CD14-positive monocyte (primary cell): Measurements from ENCODE around the gene TECPR2. TPM values are rescaled to one million over a fixed set of nuclear protein-coding genes. Genes with fewer than 3 reads are reported as not detected.
A peak's percentile ranks its signal among the peaks of the same experiment; 100 is the strongest.

Experiments used
- DNase-seq, 3 donors: peaks; one replicate each; pipeline ENCODE4 v3.0.0-alpha.2; 2011 to 2022
- H2AFZ ChIP-seq: 2 replicates; pipeline ENCODE4 v1.6.0; 2012; ENCODE audit warnings: mild to moderate bottlenecking, low read depth, low read length, inconsistent platforms; ENCODE audit not compliant: insufficient read depth, poor library complexity, severe bottlenecking
- H3K27ac ChIP-seq, 2 donors: 1 replicate in 1 of 2; 2 replicates in 1 of 2; pipeline ENCODE4 v1.5.1; 2012 to 2013; ENCODE audit warnings: low read length in 2 of 2, control low read depth in 1 of 2, inconsistent platforms in 1 of 2, low read depth in 1 of 2, mild to moderate bottlenecking in 1 of 2
- H3K27me3 ChIP-seq, 2 donors: one replicate each; pipeline versions ENCODE4 v1.6.0 to v1.6.1; 2011 to 2013; ENCODE audit warnings: low read length in 2 of 2; ENCODE audit not compliant: control insufficient read depth in 2 of 2, insufficient read depth in 2 of 2
- H3K36me3 ChIP-seq, 2 donors: replicated peaks in 1 of 2; 1 replicate in 1 of 2; 2 replicates in 1 of 2; pipeline versions ENCODE4 v1.5.1 to v1.6.1; 2012 to 2013; ENCODE audit warnings: low read length in 2 of 2, control low read depth in 1 of 2, inconsistent platforms in 1 of 2, mild to moderate bottlenecking in 1 of 2; ENCODE audit not compliant: insufficient read depth in 2 of 2, control insufficient read depth in 1 of 2
- H3K4me1 ChIP-seq, 2 donors: 1 replicate in 1 of 2; 2 replicates in 1 of 2; pipeline versions ENCODE4 v1.5.1 to v1.6.1; 2012 to 2013; ENCODE audit warnings: low read length in 2 of 2, control low read depth in 1 of 2, inconsistent platforms in 1 of 2, mild to moderate bottlenecking in 1 of 2, moderate library complexity in 1 of 2; ENCODE audit not compliant: insufficient read depth in 2 of 2, control insufficient read depth in 1 of 2
- H3K4me2 ChIP-seq: replicated peaks from 2 replicates; pipeline ENCODE3; 2012; ENCODE audit warnings: low read length, moderate library complexity, mild to moderate bottlenecking; ENCODE audit not compliant: poor library complexity, severe bottlenecking; ENCODE audit errors: extremely low read depth
- H3K4me3 ChIP-seq, 3 experiments: fragments of 200-600 bp in 1 of 3; sonication (generic) in 1 of 3; replicated peaks in 1 of 3; 1 replicate in 2 of 3; 2 replicates in 1 of 3; pipeline ENCODE4 v1.5.1; 2011 to 2013; ENCODE audit warnings: low read length in 3 of 3, mild to moderate bottlenecking in 3 of 3, control low read depth in 2 of 3, low read depth in 2 of 3, inconsistent platforms in 1 of 3, moderate library complexity in 1 of 3
- H3K79me2 ChIP-seq: 2 replicates; pipeline ENCODE4 v1.6.0; 2012; ENCODE audit warnings: mild to moderate bottlenecking, control low read depth, inconsistent platforms, low read length, moderate library complexity; ENCODE audit not compliant: insufficient read depth
- H3K9ac ChIP-seq: 2 replicates; pipeline ENCODE4 v1.6.0; 2017; ENCODE audit warnings: low read length, mild to moderate bottlenecking; ENCODE audit not compliant: insufficient read depth, poor library complexity, severe bottlenecking
- H3K9me3 ChIP-seq, 2 donors: replicated peaks in 1 of 2; 1 replicate in 1 of 2; 2 replicates in 1 of 2; pipeline versions ENCODE4 v1.5.1 to v1.6.1; 2012 to 2013; ENCODE audit warnings: low read length in 2 of 2, control low read depth in 1 of 2; ENCODE audit not compliant: control insufficient read depth in 1 of 2, insufficient read depth in 1 of 2
- H4K20me1 ChIP-seq: 2 replicates; pipeline ENCODE4 v1.6.0; 2012; ENCODE audit warnings: mild to moderate bottlenecking, low read length, control low read depth, moderate library complexity; ENCODE audit not compliant: insufficient read depth
- H3K27ac Mint-ChIP-seq, 7 donors: one replicate each; pipeline ENCODE4 v1.8.0; 2020; ENCODE audit warnings: mild to moderate bottlenecking in 7 of 7, mixed read lengths in 7 of 7, moderate library complexity in 6 of 7, inconsistent platforms in 2 of 7
- H3K27me3 Mint-ChIP-seq, 3 donors: one replicate each; pipeline ENCODE4 v1.8.0; 2021 to 2022; ENCODE audit warnings: low read depth in 3 of 3, mild to moderate bottlenecking in 3 of 3, mixed read lengths in 3 of 3, moderate library complexity in 3 of 3, inconsistent platforms in 1 of 3
- H3K36me3 Mint-ChIP-seq, 2 donors: one replicate each; pipeline ENCODE4 v1.8.0; 2020; ENCODE audit warnings: mixed read lengths in 2 of 2, inconsistent platforms in 1 of 2, mild to moderate bottlenecking in 1 of 2
- H3K4me1 Mint-ChIP-seq: one replicate; pipeline ENCODE4 v1.8.0; 2020; ENCODE audit warnings: mild to moderate bottlenecking, mixed read lengths
- H3K4me3 Mint-ChIP-seq, 2 donors: one replicate each; pipeline ENCODE4 v1.8.0; 2020; ENCODE audit warnings: mild to moderate bottlenecking in 2 of 2, mixed read lengths in 2 of 2, moderate library complexity in 1 of 2
- H3K9me3 Mint-ChIP-seq, 7 donors: one replicate each; pipeline ENCODE4 v1.8.0; 2020 to 2022; ENCODE audit warnings: mixed read lengths in 7 of 7, mild to moderate bottlenecking in 6 of 7, moderate library complexity in 6 of 7, inconsistent platforms in 2 of 7
- CTCF ChIP-seq: fragments of 200-600 bp; IDR thresholded peaks from one replicate; pipeline ENCODE4 v1.8.0; 2022; ENCODE audit warnings: antibody characterized with exemption, mild to moderate bottlenecking
- WGBS: methylation state at CpG from one replicate; pipeline ENCODE4 v1.1.5; 2013; ENCODE audit warnings: missing lambda C conversion rate; ENCODE audit not compliant: insufficient coverage; 5-methylcytosine and 5-hydroxymethylcytosine counted together
- intact Hi-C, 2 donors: fragments of 100-400 bp; cut with micrococcal nuclease; formaldehyde crosslinking; loops; one replicate each; pipeline versions ENCODE4 v1.15.0 to v1.15.1; 2023
- polyA plus RNA-seq, 3 donors: library from polyadenylated mRNA; depleted of rRNA in 1 of 3; unstranded in 2 of 3; stranded (reverse) in 1 of 3; fragments of 300-500 nt in 2 of 3; fragments of >200 nt in 1 of 3; fragmentation: Illumina TruSeq in 2 of 3; gene quantifications; 1 replicate in 2 of 3; 2 replicates in 1 of 3; pipeline ENCODE4 v1.2.3, GENCODE V29; 2012 to 2021

TECPR2 gene
- polyA plus RNA-seq, 3 donors = 2.8 to 10.4 (median 6.4) TPM

- Histone ChIP-seq H3K4me1 (no peaks in the 10 kb centered on the region), H3K79me2 (no peaks in the 10 kb centered on the region), H3K9me3 (no peaks in the 10 kb centered on the region), H3K27me3 (no peaks in the 10 kb centered on the region), H3K36me3 (peaks cover 26 to 83% of the 10 kb centered on the region in 2 donors), H3K9ac (no peak overlapping the region), H3K4me2 (no peak overlapping the region), H2AFZ (no peak overlapping the region), H4K20me1 (no peaks in the 10 kb centered on the region), H3K4me3 (no peak overlapping the region), H3K27ac (no peak overlapping the region)
- TF ChIP-seq CTCF = no peak
- Mint-ChIP-seq H3K27me3 (no peaks in the 10 kb centered on the region), H3K4me3 (no peak overlapping the region), H3K27ac (no peak overlapping the region), H3K36me3 (peaks cover 40 to 69% of the 10 kb centered on the region in 2 donors), H3K9me3 (no peaks in the 10 kb centered on the region), H3K4me1 (no peaks in the 10 kb centered on the region)
- no peak for DNase-seq
- WGBS = 99% methylated on average over 9 of the region's 10 CpGs
- intact Hi-C loops = no loop called here
Observed at GRCh38 chr14:102424923-102425322, 62.2 kb downstream of the TECPR2 start.

GRCh38 chr14:102426796-102427195 lies 64.1 kb downstream of the TECPR2 start:
- Mint-ChIP-seq H3K4me1 (no peaks in the 10 kb centered on the region), H3K4me3 (no peak overlapping the region), H3K9me3 (no peaks in the 10 kb centered on the region), H3K27me3 (no peaks in the 10 kb centered on the region), H3K27ac (peak overlapping the region in 1 of 7 donors; percentile 43), H3K36me3 (peaks cover 41 to 69% of the 10 kb centered on the region in 2 donors)
- Histone ChIP-seq H3K4me3 (no peak overlapping the region), H3K9ac (no peak overlapping the region), H3K4me1 (no peaks in the 10 kb centered on the region), H3K9me3 (no peaks in the 10 kb centered on the region), H3K4me2 (no peak overlapping the region), H3K27me3 (no peaks in the 10 kb centered on the region), H3K36me3 (peaks cover 26 to 79% of the 10 kb centered on the region in 2 donors), H3K27ac (no peak overlapping the region), H4K20me1 (no peaks in the 10 kb centered on the region), H3K79me2 (no peaks in the 10 kb centered on the region), H2AFZ (no peak overlapping the region)
- 94% methylated on average over 3 of the region's 6 CpGs for WGBS
- TF ChIP-seq CTCF = no peak
- intact Hi-C loops = no loop called here
- DNase-seq = no peak
